Measurements from ENCODE around the gene PRR27.

The PRR27 gene

GRCh38 chr4:70153937-70154336 lies at the start of gene PRR27:
PRR27 (plus strand) TSS chr4:70154237; CDS start chr4:70154376, 139 bp downstream.
- no peak for DNase-seq

- no peak for DNase-seq
These were observed 43.1 kb upstream of the PRR27 start for GRCh38 chr4:70110917-70111316.

GRCh38 chr4:70113656-70114055 lies 40.4 kb upstream of the PRR27 start:
- DNase-seq, result no peak

GRCh38 chr4:70114096-70114495 lies 39.9 kb upstream of the PRR27 start:
- no peak for DNase-seq

GRCh38 chr4:70120323-70120722 lies 33.7 kb upstream of the PRR27 start:
- no peak for DNase-seq

- DNase-seq, result no peak
These were observed 20.6 kb upstream of the PRR27 start for GRCh38 chr4:70133473-70133872.

- no peak for DNase-seq
These were observed 15.3 kb upstream of the PRR27 start for GRCh38 chr4:70138751-70139150.

- DNase-seq, result no peak
These were observed 2.8 kb upstream of the PRR27 start for GRCh38 chr4:70151271-70151670.

GRCh38 chr4:70152088-70152487 lies 1.9 kb upstream of the PRR27 start:
- DNase-seq, result no peak

- DNase-seq, result no peak
These were observed 4.5 kb downstream of the PRR27 start for GRCh38 chr4:70158576-70158975.

- no peak for DNase-seq
These were observed 23.1 kb downstream of the PRR27 start for GRCh38 chr4:70177090-70177489.

- DNase-seq, result no peak
These were observed 24.1 kb downstream of the PRR27 start for GRCh38 chr4:70178075-70178660.

- no peak for DNase-seq
These were observed 25.8 kb downstream of the PRR27 start for GRCh38 chr4:70179811-70180210.

- no peak for DNase-seq
These were observed 27.8 kb downstream of the PRR27 start for GRCh38 chr4:70181864-70182263.

- no peak for DNase-seq
These were observed 28.6 kb downstream of the PRR27 start for GRCh38 chr4:70182517-70183167.

- peak in 1 of 6 experiments; percentile 0 for DNase-seq
These were observed 29.3 kb downstream of the PRR27 start for GRCh38 chr4:70183168-70183939.

GRCh38 chr4:70183940-70184246 lies 29.9 kb downstream of the PRR27 start:
- no peak for DNase-seq

GRCh38 chr4:70187216-70187615 lies 33.2 kb downstream of the PRR27 start:
- no peak for DNase-seq

GRCh38 chr4:70190579-70190978 lies 36.5 kb downstream of the PRR27 start:
- no peak for DNase-seq

- no peak for DNase-seq
These were observed 37.6 kb downstream of the PRR27 start for GRCh38 chr4:70191647-70192046.

- no peak for DNase-seq
These were observed 38.9 kb downstream of the PRR27 start for GRCh38 chr4:70192895-70193294.

GRCh38 chr4:70195425-70195824 lies 41.4 kb downstream of the PRR27 start, which contains the start of gene ODAM:
ODAM (plus strand) TSS chr4:70195725; CDS start chr4:70196544, 819 bp downstream.
- no peak for DNase-seq

- no peak for DNase-seq
These were observed 42.8 kb downstream of the PRR27 start for GRCh38 chr4:70196857-70197256.

GRCh38 chr4:70197842-70198241 lies 43.8 kb downstream of the PRR27 start:
- DNase-seq, result no peak

All from stimulated activated naive CD4-positive, alpha-beta T cell (primary cell).